Endothelial cell of umbilical vein (primary cell): ENCODE data around the gene MRPS27. TPM values are rescaled to one million over a fixed set of nuclear protein-coding genes. Genes with fewer than 3 reads are reported as not detected.

ENCODE experiments used
- BruUV-seq: library from RNA; stranded (reverse); fragments of 400-500 nt; replicated peaks from 2 replicates; lab custom pipeline; 2021; lab: Mats Ljungman, UMichigan
- CTCF ChIA-PET: fragments of 300-600, 350-600 bp; sonication (Branson Sonifier 250); formaldehyde crosslinking; loops from one replicate; lab custom pipeline; 2021; ENCODE audit warnings: antibody characterized with exemption, inconsistent platforms; lab: Charles Lee
- POLR2A ChIA-PET: fragments of 300-600, 350-600 bp; sonication (Branson Sonifier 250); formaldehyde crosslinking; loops from one replicate; lab custom pipeline; 2021; ENCODE audit warnings: antibody characterized with exemption, inconsistent platforms; lab: Charles Lee
- DNase-seq: peaks from one replicate; pipeline ENCODE4 v3.0.0-alpha.2; 2011; ENCODE audit warnings: low read depth, low spot score
- FAIRE-seq: peaks from 2 replicates; lab custom pipeline; 2011; peaks lifted over from hg19 to GRCh38; lab: Jason Lieb, UNC
- H2AFZ ChIP-seq: 2 replicates; pipeline ENCODE4 v1.6.0; 2012; ENCODE audit warnings: low read depth, low read length, control low read depth, inconsistent platforms
- H3K27ac ChIP-seq: 2 replicates; pipeline ENCODE4 v1.5.1; 2011; ENCODE audit warnings: low read depth, mild to moderate bottlenecking, control low read depth, low read length, moderate library complexity; ENCODE audit not compliant: insufficient read depth
- H3K27me3 ChIP-seq, 2 experiments: 2 replicates each; pipeline versions ENCODE4 v1.6.0 to v1.6.1; 2011; ENCODE audit warnings: low read length in 2 of 2, mixed read lengths in 1 of 2; ENCODE audit not compliant: control insufficient read depth in 2 of 2, insufficient read depth in 2 of 2
- H3K36me3 ChIP-seq, 2 experiments: 2 replicates in 1 of 2; 3 replicates in 1 of 2; pipeline ENCODE4 v1.5.1; 2011; ENCODE audit warnings: low read length in 2 of 2, mild to moderate bottlenecking in 1 of 2, moderate library complexity in 1 of 2; ENCODE audit not compliant: control insufficient read depth in 2 of 2, insufficient read depth in 2 of 2; ENCODE audit errors: extremely low read depth in 1 of 2
- H3K4me1 ChIP-seq: 3 replicates; pipeline ENCODE4 v1.5.1; 2011; ENCODE audit warnings: mild to moderate bottlenecking, low read length; ENCODE audit not compliant: control insufficient read depth, insufficient read depth; ENCODE audit errors: extremely low read depth
- H3K4me2 ChIP-seq: 2 replicates; pipeline ENCODE4 v1.6.1; 2011; ENCODE audit warnings: low read length, control low read depth, mixed read lengths; ENCODE audit not compliant: insufficient read depth
- H3K4me3 ChIP-seq, 3 experiments: fragments of 200-600 bp in 1 of 3; sonication (generic), shearing (Covaris generic) in 1 of 3; replicated peaks in 1 of 3; 2 replicates each; pipeline ENCODE4 v1.5.1; 2011 to 2016; ENCODE audit warnings: control low read depth in 3 of 3, low read length in 3 of 3, mild to moderate bottlenecking in 2 of 3, inconsistent platforms in 1 of 3, low read depth in 1 of 3, moderate library complexity in 1 of 3; ENCODE audit not compliant: insufficient read depth in 1 of 3
- H3K79me2 ChIP-seq: 2 replicates; pipeline ENCODE4 v1.6.0; 2012; ENCODE audit warnings: low read length, inconsistent platforms; ENCODE audit not compliant: control insufficient read depth, insufficient read depth
- H3K9ac ChIP-seq: replicated peaks from 2 replicates; pipeline ENCODE3; 2011; ENCODE audit warnings: low read length, control low read depth; ENCODE audit not compliant: insufficient read depth; ENCODE audit errors: extremely low read depth
- H3K9me1 ChIP-seq: replicated peaks from 3 replicates; pipeline ENCODE4 v1.6.0; 2011; ENCODE audit warnings: mild to moderate bottlenecking, low read length; ENCODE audit not compliant: control insufficient read depth, insufficient read depth; ENCODE audit errors: extremely low read depth
- H3K9me3 ChIP-seq: replicated peaks from 2 replicates; pipeline ENCODE4 v1.5.1; 2012; ENCODE audit warnings: low read length, inconsistent platforms; ENCODE audit not compliant: control insufficient read depth, insufficient read depth
- H4K20me1 ChIP-seq: replicated peaks from 2 replicates; pipeline ENCODE3; 2011; ENCODE audit warnings: mild to moderate bottlenecking, low read length; ENCODE audit not compliant: control insufficient read depth, insufficient read depth; ENCODE audit errors: extremely low read depth
- dilution Hi-C: fragments of 300-500 bp; cut with MboI; formaldehyde crosslinking; loops from one replicate; pipeline ENCODE4 v1.15.0; 2019; ENCODE audit warnings: low sequenced_read_pairs; ENCODE audit not compliant: extremely low pct_ligation_motif_present
- intact Hi-C: fragments of 100-400 bp; cut with micrococcal nuclease; formaldehyde crosslinking; loops from one replicate; pipeline ENCODE4 v1.10.0; 2022
- polyA plus RNA-seq, 4 experiments: library from polyadenylated mRNA; depleted of rRNA in 3 of 4; stranded (reverse) in 3 of 4; unstranded in 1 of 4; fragments of >200 nt; gene quantifications; 2 replicates each; pipeline versions ENCODE4 v1.2.1 to v1.2.3, GENCODE V29; 2011 to 2012; ENCODE audit warnings: missing spikeins in 1 of 4
- total RNA-seq: library from RNA; stranded (reverse); gene quantifications from 2 replicates; pipeline ENCODE4 v1.2.3, GENCODE V29; 2021
- TF ChIP-seq, protein P1 (sequence below), 2 donors: IDR thresholded peaks; 1 replicate in 1 of 2; 2 replicates in 1 of 2; pipeline ENCODE4 v1.5.1; 2011; ENCODE audit warnings: low read length in 2 of 2, mild to moderate bottlenecking in 2 of 2, moderate library complexity in 2 of 2, control low read depth in 1 of 2, inconsistent platforms in 1 of 2, low read depth in 1 of 2; ENCODE audit not compliant: insufficient read depth in 1 of 2; ENCODE audit errors: extremely low read depth in 1 of 2

MRPS27 gene
- total and polyA plus RNA-seq, 2 donors (not counting 3 experiments of a cell fraction or from before 2014, with no cell fraction given): 56.0 to 67.1 TPM

DNA sequence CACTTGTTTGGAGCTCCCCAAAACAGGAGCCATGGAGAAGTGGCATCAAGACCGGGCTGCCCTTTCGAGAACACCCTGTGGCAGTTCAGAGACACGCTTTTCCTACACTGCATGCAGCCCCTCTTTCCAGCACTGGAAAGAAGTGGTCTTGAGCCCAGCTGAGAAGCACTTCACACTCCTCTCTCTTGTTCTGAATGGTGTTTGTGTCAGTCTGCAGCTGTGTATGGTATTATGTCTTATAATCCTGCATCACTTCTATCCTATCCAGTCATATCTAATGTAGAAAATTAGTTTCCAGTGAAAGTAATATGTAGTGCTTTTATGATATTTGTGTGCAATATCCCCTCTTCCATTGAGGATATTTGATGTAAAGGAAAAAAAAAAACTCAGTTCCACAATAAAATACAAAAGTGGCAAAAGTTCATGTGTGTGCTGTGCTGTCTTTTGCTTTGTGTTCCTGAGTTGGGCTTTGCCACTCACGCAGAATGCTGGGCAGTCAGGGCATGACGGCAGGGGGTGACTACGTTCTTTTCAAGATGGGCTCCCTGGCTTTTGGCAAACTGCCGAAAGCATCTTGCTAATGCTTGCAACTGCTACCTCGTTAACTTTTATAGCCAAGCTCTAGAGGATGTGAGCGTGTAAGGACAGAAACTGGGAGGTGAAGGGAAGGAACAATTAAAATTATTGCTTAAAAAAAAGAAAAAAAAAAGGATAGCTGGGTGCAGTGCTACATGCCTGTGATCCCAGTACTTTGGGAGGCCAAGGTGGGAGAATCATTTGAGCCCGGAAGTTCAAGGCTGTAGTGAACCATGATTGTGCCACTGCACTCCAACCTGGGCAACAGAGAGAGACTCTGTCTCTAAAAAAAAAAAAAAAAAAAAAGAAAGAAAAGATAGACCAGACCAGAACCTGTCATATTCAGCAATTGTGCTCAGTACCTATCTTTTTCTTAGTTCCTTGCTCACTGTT, 110.6 kb downstream of the MRPS27 start:
- no peaks in the 10 kb centered on the region for H4K20me1 ChIP-seq
- peaks cover 13 to 24% of the 10 kb centered on the region in 2 experiments for H3K36me3 ChIP-seq
- no peaks in the 10 kb centered on the region for H3K9me3 ChIP-seq
- POLR2A ChIA-PET: interaction anchor here (0.7 to 0.9 kb wide), 3 partner anchors 21 to 99 kb away, joined by 3 to 4 read pairs (median 3); no protein-coding TSS in a partner anchor
- TF ChIP-seq, protein P1, sequence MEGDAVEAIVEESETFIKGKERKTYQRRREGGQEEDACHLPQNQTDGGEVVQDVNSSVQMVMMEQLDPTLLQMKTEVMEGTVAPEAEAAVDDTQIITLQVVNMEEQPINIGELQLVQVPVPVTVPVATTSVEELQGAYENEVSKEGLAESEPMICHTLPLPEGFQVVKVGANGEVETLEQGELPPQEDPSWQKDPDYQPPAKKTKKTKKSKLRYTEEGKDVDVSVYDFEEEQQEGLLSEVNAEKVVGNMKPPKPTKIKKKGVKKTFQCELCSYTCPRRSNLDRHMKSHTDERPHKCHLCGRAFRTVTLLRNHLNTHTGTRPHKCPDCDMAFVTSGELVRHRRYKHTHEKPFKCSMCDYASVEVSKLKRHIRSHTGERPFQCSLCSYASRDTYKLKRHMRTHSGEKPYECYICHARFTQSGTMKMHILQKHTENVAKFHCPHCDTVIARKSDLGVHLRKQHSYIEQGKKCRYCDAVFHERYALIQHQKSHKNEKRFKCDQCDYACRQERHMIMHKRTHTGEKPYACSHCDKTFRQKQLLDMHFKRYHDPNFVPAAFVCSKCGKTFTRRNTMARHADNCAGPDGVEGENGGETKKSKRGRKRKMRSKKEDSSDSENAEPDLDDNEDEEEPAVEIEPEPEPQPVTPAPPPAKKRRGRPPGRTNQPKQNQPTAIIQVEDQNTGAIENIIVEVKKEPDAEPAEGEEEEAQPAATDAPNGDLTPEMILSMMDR (IDR thresholded peaks at IDR 0.05; ENCODE audit: extremely low read depth in 1 of 2, insufficient read depth in 1 of 2, low read depth in 1 of 2, low read length in 2 of 2): no peak
- peaks cover 3% of the 10 kb centered on the region for H3K79me2 ChIP-seq
- H3K9me1 ChIP-seq: no peaks in the 10 kb centered on the region
- no peak overlapping the region for H3K9ac ChIP-seq
- CTCF ChIA-PET: interaction anchor here (0.6 to 3.9 kb wide), 10 partner anchors 8 to 568 kb away, joined by 3 to 35 read pairs (median 7); no protein-coding TSS in a partner anchor
- no peak overlapping the region for H3K4me2 ChIP-seq
- peaks cover 38% of the 10 kb centered on the region for H3K4me1 ChIP-seq
- H3K27me3 ChIP-seq: no peaks in the 10 kb centered on the region
- H3K4me3 ChIP-seq: no peak overlapping the region
- H2AFZ ChIP-seq: no peak overlapping the region
- FAIRE-seq: no peak
- BruUV-seq: no TSS peak
- peak overlapping the region; percentile 97 for H3K27ac ChIP-seq
- dilution Hi-C loops: no loop called here
- intact Hi-C loops: loop anchor here (2.0 kb wide), 2 partner anchors 37 to 59 kb away; no protein-coding TSS in a partner anchor
- DNase-seq: peak; percentile 40
